GM15510 (cell line): ENCODE data around the gene KIAA0825.

Source experiments
- POLR2A ChIP-seq: IDR thresholded peaks from 3 replicates; pipeline ENCODE4 v1.6.1; 2011; ENCODE audit warnings: borderline replicate concordance; ENCODE audit not compliant: insufficient read length; ENCODE audit errors: extremely low read depth

The KIAA0825 gene

DNA sequence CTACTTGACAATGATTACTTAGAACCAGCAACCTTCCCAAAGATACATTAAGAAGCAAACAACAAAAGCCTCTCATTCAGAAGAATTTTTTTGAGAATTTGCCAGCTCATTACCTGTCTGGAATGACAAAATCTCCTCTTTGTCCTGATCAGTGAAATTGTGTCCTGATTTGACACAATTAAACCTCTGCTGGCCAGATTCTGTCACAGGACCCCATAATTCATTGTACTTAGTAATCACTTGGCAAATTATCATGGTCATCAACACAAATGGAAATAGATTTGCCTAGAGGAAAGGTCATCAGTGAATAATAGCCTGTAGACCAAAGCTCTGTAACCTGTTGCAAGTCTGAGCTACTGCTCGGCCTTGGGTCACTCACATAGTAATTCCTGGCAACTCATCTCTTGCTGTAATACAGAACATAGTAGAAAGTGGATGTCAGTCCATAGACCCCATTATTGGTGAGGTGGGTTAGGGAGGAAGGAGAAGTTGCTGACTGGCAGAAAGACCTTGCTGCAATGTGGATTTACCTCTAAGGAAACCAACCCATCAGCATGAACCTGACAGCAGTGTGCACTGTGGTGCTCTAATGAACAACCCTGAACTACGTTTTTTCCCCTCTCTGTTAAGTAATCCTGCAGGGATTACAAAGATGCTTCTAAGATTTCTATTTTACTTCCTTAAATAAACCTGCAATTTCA is 370.1 kb downstream of the KIAA0825 start:
- no peak for TF ChIP-seq POLR2A

DNA sequence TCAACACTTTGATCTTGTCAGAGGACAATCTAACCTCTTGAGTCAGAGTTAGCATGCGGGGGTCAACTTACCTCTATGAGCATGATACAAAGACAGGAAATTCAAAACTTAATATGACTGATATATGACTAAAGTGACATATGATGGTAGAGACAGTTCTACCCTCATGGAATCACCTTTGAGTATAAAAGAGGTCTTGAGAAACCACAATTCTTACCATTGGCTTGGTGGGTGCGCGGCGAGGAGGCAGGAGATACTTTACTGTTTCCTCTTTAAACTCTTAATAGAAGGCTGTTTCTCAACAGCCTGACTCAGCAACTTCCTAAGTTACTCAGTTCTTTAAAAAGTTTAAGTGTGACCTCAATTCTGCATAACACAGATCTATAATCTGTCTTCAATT is 372.8 kb downstream of the KIAA0825 start:
- TF ChIP-seq POLR2A, result no peak

DNA sequence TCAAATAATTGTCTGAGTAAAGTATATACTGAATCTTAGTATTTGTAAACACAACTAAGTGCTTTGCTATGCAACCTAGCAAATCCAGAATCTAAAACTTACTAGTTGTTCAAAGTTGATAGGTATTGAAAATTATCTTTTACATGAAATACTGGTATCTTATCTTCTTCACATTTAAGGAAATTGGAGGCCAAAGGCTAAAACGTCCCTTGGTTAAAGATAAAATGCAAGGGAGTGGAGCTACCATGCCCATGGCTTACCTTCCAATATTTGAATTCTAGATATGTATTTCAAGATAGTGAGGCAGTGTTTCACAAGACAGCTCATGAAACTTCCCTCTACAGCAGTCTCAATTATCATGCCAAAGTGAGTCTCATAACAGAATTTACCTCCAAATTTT is 373.5 kb downstream of the KIAA0825 start:
- no peak for TF ChIP-seq POLR2A

DNA sequence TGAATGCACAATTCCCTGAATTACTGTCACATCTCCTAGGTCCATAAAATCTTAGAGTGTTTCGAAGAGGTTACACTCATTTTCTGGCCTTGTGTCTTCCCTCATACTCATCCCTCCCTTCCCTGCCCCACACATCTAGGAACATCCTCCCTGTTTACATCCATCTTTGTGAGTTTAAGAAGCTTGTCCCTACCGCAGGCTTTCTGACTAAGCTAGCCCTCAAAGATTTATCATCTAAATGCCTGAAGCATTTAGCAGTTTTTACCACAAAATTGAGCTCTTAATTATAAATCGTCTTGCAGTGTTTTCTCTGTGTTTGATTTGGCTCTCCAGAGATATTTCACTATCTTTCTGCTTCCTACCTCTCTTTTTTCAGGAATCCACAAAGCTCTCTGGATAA is 374.8 kb downstream of the KIAA0825 start:
- TF ChIP-seq POLR2A, result no peak

DNA sequence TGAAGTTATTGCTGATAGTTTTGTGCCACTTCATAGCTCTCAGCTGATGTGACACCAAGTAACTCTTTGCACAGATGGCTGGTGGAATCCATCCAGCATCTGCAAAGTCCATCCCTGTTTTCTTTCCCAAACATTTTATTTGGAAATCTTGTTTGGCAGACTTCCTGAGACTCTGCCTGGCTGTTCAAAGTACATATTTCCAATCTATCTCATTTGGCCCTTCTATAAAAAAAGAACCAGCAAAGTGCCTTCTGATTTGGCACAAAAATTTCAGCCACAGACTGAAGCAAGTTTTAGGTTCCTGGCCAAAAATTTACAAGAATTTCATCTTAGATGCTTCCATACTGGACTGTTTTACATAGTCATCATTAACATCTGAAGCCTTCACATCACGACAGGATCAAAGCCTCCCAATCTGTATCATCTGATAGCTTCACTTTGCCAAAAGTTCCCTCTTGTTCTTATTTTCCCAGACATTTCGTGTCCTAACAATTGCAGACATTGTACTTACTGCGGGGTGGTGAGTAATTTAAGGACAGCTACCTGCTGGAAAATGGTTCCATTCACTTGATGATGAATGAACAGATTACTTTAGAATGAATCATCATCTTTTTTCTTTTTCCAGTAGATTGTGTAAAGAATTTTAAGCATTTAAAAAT is 377.3 kb downstream of the KIAA0825 start:
- no peak for TF ChIP-seq POLR2A

DNA sequence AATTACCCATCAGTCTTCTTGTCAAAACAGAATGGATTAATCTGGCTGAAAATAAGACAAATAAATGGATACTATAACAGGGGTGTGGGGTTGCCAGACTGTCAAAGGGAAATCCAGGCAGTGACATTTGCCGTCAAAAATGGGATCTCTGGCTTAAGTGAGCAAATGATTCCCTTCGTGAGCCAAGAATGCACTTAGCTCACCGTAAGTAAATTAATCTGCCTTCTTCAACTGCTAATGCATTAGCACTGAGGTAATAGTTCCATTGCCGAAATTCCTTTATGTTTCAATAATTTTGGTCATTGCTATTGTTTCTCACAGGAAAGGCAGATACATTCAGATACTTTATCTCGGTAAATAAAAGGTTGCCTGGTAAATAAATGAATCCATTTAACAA is 377.8 kb downstream of the KIAA0825 start:
- TF ChIP-seq POLR2A, result no peak

DNA sequence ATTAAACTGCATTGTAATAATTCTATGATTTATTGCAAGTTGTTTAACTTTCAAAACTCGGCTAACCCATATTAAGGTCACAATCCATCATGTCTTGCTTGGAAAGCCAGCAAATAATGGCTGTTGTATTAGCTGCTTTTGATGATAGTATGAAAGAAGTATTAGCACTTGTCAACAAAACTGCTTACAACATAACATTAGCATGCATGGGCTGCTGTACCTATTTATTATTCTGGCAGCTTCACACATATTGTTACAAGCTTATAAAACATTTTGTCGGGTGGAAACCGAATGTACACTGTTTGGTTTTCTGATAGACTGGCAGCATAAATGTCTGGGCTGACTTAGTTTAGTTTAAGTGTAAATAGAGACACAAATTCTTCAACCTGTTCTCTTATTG is 378.3 kb downstream of the KIAA0825 start:
- no peak for TF ChIP-seq POLR2A

DNA sequence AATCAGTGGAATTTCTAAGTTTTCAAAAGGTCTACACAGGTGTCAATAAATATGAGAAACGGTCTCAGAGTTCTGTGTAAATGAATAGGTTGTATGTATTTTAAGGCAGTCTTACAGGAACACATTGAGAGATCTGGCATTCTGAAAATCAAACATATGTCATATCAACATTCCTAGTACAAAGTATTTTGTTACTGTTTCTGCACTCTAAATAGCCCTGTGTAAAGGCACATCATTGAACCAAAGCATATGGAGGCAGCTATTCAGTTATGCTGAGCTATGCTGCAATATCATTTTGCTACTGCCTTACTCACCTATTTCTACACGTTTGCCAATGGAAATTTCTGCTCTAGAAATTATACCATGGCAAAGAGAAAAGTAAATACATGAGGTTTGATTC is 379.1 kb downstream of the KIAA0825 start:
- TF ChIP-seq POLR2A, result no peak

DNA sequence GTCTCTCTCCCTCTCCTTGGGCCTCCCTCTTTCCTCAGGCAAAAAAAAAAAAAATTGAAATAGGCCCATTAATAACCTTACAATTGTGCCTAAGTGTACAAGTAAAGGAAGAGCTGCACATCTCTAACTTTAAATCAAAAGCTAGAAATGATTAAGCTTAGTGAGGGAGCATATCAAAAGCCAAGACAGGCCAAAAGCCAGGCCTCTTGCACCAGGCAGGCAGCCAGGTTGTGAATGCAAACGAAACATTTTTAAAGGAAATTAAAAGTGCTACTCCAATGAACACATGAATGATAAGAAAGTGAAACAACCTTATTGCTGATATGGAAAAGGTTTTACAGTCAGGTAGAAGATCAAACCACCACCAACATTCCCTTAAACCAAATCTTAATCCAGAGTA is 383.4 kb downstream of the KIAA0825 start:
- TF ChIP-seq POLR2A, result no peak

DNA sequence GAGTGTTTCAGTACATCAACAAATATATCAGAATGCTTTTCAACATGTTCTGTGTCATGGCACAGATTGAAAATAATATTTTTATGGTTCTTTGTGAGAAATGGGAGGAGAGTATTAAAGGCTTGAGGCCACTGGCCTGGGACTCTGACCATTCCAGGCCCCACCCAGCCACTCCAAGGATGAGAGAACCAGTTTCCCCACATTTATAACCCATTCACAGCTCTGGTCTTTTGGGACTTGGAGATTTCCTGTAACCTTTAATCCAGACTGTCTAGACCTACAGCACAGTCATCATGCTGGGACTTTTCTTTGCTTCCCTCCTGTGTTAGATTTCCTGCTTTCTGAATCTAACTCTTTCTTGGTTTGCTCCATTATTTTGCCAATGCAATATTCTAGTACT is 389.6 kb downstream of the KIAA0825 start:
- no peak for TF ChIP-seq POLR2A

DNA sequence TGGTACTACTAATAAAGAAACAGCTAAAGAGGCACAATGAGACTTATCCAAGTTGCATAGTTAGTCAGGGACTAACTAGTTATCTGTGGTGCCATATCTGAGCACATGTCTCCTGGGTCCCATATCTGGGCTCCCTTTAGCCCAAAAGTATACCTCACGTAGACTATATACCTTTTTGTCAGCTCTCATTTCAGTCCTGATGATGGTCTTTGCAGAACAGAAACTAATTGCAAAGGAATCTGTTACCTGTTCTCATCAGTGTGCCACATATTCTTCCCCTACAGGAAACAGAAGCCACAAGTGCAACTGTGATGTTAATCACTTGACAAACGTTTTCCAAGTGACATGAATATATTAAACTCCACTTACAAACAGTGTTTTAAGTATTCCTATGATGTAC is 395.2 kb downstream of the KIAA0825 start:
- TF ChIP-seq POLR2A, result no peak

DNA sequence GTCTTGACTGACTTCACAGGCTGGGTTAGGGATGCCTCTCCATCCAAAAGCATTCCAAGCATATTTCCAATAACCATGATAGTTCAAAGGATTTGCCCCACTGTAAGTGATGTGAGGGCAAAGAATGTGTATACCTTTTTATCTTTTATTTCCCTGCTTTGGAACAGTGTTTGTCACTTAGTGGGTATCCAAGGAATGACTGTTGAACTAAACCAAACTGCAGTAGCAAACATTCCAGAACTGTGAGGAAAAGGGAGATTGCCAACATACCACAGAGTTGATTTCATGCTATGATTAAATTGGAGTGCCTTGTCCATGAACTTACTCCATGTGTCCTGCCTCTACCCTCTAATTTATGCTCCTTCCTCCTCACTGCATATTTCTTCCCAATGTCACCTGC is 400.0 kb downstream of the KIAA0825 start:
- no peak for TF ChIP-seq POLR2A

DNA sequence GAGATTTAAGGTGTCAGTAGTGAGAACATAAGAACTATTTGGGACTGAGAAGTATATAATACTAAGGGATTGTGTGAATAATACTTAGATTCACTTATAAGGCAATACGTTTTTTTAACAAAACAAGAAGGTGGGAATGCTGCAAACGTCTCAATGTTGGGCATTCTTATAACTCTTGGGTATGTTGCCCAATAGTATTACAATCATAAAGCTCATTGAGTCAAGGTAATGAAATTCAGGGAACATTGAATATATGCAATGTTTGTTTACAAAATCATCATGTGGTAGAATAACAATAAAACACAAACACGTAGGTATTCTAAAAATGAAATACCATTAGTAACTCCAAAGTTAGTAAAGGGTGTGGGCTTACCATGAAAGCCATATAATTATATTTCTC is 400.7 kb downstream of the KIAA0825 start:
- TF ChIP-seq POLR2A, result no peak

DNA sequence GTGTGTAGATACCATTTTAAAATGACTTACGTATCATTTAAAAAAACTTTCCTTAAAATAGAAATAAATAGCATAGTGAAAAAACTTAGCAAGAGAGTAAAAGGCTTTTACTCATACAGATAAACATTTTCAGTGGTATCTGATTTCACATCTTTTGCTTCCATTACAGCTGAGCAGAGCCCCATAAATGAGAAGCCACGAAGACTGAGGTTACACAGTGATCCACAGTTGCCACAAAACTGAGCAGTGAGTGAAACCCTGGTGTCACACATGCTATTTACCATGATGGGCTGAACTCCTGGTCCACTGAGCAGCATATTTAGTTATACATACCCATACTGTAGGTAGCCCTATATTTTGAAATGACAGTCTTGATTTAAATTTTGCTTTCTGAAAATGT is 401.2 kb downstream of the KIAA0825 start:
- no peak for TF ChIP-seq POLR2A

DNA sequence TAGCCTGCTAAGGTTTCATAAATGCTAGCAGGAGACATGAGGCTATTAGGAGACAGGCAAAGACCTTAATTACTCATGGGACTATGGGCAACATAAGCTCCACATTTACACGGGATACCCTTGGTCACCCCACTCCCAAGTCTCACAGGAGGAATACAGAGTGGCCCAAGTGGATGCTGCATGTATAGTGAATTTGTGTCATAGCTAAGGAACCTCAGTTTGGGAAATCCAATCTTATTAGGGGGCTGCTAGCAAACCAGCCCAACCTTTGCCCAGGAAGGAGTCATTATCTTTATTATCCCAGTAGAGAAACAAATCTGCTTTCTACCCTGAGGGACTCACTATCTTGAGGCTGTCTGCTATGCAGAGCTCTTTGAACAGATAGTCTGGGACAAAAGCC is 405.9 kb downstream of the KIAA0825 start:
- no peak for TF ChIP-seq POLR2A

DNA sequence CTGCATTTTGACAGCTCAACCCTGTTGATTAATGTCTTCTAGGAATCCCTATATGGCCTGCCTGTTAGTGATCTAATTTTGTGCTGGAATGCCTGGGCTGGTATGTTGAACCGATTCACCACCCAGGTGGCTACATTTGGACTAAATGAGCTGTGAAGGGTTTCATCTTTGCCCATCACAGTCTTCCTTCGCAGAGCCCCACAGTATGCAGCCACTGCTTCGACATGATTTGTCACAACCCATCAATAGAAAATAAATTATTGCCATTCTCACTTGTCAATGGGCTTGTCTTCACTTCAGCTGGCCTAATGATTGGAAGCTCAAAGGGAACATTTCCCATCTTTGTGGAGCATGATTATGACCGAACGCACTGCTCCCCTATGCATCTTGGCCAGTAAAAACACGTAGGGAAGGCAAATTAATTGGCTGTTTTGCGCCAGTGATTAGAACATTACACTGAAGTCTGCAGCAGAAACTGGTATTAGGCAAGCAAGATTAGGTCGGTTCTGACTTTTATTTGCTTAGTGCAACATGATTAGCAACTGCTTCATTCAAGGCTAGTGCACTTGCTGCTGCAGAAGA is 408.5 kb downstream of the KIAA0825 start:
- no peak for TF ChIP-seq POLR2A
